ENCODE measurements around the gene ARHGAP10. TPM values are rescaled to one million over a fixed set of nuclear protein-coding genes. Genes with fewer than 3 reads are reported as not detected.

The ARHGAP10 gene
- total RNA-seq, 1 experiment from 2014 or later: 4.8 TPM

DNA sequence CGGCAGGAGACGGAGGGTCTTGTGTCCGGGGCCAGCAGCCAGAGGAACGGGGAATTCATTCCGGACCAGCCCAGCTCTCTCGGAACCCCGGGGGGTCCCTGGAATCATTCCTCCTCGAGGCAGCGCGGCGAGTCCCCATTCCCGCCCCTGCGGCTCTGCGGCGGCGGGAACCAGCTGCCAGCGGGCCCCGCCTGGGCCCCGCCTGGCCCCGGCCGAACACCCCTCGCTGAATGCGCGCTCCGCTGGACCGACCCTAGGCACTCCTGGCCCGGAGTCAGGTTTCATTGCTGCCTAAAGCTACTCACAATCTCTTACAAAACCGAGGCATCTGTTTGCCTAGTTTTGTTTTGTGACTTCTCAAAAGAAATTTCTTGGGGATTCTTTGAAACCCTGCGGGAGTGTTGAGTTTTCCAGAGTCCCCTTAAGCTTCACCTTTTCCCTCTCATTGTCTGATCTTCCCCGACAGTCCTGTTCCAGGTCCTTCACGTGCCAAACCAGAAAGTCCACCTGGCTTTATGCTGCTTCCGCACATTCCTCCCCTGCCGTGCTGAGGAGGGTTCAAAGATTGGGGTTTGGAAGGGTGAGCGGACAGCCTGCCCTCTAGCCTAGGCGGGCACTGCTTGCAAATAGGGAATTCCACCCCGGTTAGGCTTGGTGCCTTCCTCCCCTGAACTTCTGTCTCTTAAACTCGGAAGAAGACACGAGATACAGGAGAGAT lies 789 bp downstream of the ARHGAP10 start:
- peak; percentile 47 for DNase-seq (ENCODE audit: low spot score)
- Histone ChIP-seq H3K9me3 (ENCODE audit: low read depth, low read length, poor library complexity, severe bottlenecking) (no peaks in the 10 kb centered on the region), H3K4me1 (ENCODE audit: insufficient read depth, low read length, poor library complexity, severe bottlenecking) (peaks cover 21% of the 10 kb centered on the region), H3K4me3 (ENCODE audit: low read depth, low read length, poor library complexity, severe bottlenecking) (peak overlapping the region; percentile 70), H3K36me3 (ENCODE audit: insufficient read depth, low read length, poor library complexity, severe bottlenecking) (no peaks in the 10 kb centered on the region), H3K27ac (ENCODE audit: low read depth, low read length, poor library complexity, severe bottlenecking) (peak overlapping the region; percentile 60), H3K27me3 (replicated peaks; ENCODE audit: insufficient read depth, low read depth, low read length, poor library complexity) (peaks cover 16% of the 10 kb centered on the region)
- intact Hi-C loops (cut with micrococcal nuclease; ENCODE audit: unreplicated experiment): no loop called here
- POLR2A ChIA-PET (ENCODE audit: low non-redundant PET): no interaction called here
- TF ChIP-seq EZH2 (IDR thresholded peaks at IDR 0.05; ENCODE audit: borderline replicate concordance, low read depth, low read length, poor library complexity, severe bottlenecking): no peak
- TF ChIP-seq, protein P1, sequence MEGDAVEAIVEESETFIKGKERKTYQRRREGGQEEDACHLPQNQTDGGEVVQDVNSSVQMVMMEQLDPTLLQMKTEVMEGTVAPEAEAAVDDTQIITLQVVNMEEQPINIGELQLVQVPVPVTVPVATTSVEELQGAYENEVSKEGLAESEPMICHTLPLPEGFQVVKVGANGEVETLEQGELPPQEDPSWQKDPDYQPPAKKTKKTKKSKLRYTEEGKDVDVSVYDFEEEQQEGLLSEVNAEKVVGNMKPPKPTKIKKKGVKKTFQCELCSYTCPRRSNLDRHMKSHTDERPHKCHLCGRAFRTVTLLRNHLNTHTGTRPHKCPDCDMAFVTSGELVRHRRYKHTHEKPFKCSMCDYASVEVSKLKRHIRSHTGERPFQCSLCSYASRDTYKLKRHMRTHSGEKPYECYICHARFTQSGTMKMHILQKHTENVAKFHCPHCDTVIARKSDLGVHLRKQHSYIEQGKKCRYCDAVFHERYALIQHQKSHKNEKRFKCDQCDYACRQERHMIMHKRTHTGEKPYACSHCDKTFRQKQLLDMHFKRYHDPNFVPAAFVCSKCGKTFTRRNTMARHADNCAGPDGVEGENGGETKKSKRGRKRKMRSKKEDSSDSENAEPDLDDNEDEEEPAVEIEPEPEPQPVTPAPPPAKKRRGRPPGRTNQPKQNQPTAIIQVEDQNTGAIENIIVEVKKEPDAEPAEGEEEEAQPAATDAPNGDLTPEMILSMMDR (conservative IDR thresholded peaks at IDR 0.05; ENCODE audit: low read depth, low read length): no peak
- BruUV-seq (replicated peaks): no TSS peak
- CTCF ChIA-PET: interaction anchor here (0.9 to 1.6 kb wide), 2 partner anchors 40 to 134 kb away, joined by 3 to 9 read pairs; no protein-coding TSS in a partner anchor

DNA sequence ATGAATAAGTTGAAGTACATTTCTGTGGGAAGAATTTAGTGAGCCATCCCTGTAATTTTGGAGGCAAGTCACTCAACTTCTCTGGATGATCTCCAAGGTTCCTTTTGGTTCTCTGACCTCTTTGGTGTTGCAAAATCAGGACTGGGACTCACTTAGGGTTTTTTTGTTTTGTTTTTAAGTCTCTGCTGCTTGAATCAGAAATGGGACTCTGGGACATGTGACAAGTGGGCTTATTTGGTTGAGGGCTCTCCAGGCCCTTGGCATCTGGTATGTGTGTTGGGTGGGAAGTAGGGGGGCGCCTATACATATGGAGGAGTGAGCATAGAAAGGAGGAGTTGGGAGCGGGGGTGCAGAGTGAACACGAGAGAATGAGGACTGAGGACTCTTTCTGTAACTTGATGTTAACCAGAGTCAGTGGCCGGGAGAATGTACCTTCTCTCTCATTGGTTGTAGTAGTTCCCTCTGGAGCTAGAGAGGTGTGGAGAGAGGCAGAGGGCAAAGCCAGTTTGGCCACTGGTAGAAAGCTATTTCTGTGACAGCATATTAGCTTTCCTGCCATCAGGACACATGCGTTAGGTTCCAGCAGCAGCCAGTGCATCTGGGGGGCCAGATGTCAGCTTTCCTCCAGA lies 1.9 kb downstream of the ARHGAP10 start:
- CTCF ChIA-PET: no interaction called here
- peaks cover 23% of the 10 kb centered on the region for H3K4me1 ChIP-seq (ENCODE audit: insufficient read depth, low read length, poor library complexity, severe bottlenecking)
- no peaks in the 10 kb centered on the region for H3K9me3 ChIP-seq (ENCODE audit: low read depth, low read length, poor library complexity, severe bottlenecking)
- TF ChIP-seq, protein P1 (conservative IDR thresholded peaks at IDR 0.05; ENCODE audit: low read depth, low read length): 0 out of 2 replicates have a peak, but pooled peaks have one; percentile 14
- TF ChIP-seq EZH2 (IDR thresholded peaks at IDR 0.05; ENCODE audit: borderline replicate concordance, low read depth, low read length, poor library complexity, severe bottlenecking): no peak
- intact Hi-C loops (cut with micrococcal nuclease; ENCODE audit: unreplicated experiment): no loop called here
- no peak overlapping the region for H3K4me3 ChIP-seq (ENCODE audit: low read depth, low read length, poor library complexity, severe bottlenecking)
- TSS peak; percentile 23 for BruUV-seq (replicated peaks)
- DNase-seq (ENCODE audit: low spot score): no peak
- H3K27me3 ChIP-seq (replicated peaks; ENCODE audit: insufficient read depth, low read depth, low read length, poor library complexity): peaks cover 5% of the 10 kb centered on the region
- no peak overlapping the region for H3K27ac ChIP-seq (ENCODE audit: low read depth, low read length, poor library complexity, severe bottlenecking)
- H3K36me3 ChIP-seq (ENCODE audit: insufficient read depth, low read length, poor library complexity, severe bottlenecking): no peaks in the 10 kb centered on the region
- POLR2A ChIA-PET (ENCODE audit: low non-redundant PET): interaction anchor here (0.7 kb wide), 1 partner anchor 83 kb away, joined by 4 read pairs; no protein-coding TSS in a partner anchor

GRCh38 chr4:147734496-147734895 lies 2.6 kb downstream of the ARHGAP10 start:
- no peaks in the 10 kb centered on the region for H3K36me3 ChIP-seq (ENCODE audit: insufficient read depth, low read length, poor library complexity, severe bottlenecking)
- ChIA-PET CTCF (no interaction called here), POLR2A (ENCODE audit: low non-redundant PET) (no interaction called here)
- TF ChIP-seq EZH2 (IDR thresholded peaks at IDR 0.05; ENCODE audit: borderline replicate concordance, low read depth, low read length, poor library complexity, severe bottlenecking): no peak
- no peaks in the 10 kb centered on the region for H3K9me3 ChIP-seq (ENCODE audit: low read depth, low read length, poor library complexity, severe bottlenecking)
- peaks cover 23% of the 10 kb centered on the region for H3K4me1 ChIP-seq (ENCODE audit: insufficient read depth, low read length, poor library complexity, severe bottlenecking)
- no peak overlapping the region for H3K27ac ChIP-seq (ENCODE audit: low read depth, low read length, poor library complexity, severe bottlenecking)
- no peak overlapping the region for H3K4me3 ChIP-seq (ENCODE audit: low read depth, low read length, poor library complexity, severe bottlenecking)
- BruUV-seq (replicated peaks): no TSS peak
- no peaks in the 10 kb centered on the region for H3K27me3 ChIP-seq (replicated peaks; ENCODE audit: insufficient read depth, low read depth, low read length, poor library complexity)
- intact Hi-C loops (cut with micrococcal nuclease; ENCODE audit: unreplicated experiment): no loop called here
- DNase-seq (ENCODE audit: low spot score): no peak

Data from A673 (cell line).